C4-2B (cell line): ENCODE data around the gene ATM.

Experiments
- CTCF ChIP-seq: fragments of 450-650 bp; conservative IDR thresholded peaks from 2 replicates; pipeline ENCODE4 v1.5.1; 2017; ENCODE audit warnings: mild to moderate bottlenecking
- ZFX ChIP-seq: fragments of 450-650 bp; IDR thresholded peaks from 2 replicates; pipeline ENCODE4 v1.6.1; 2017

- TF ChIP-seq CTCF: no peak
- no peak for TF ChIP-seq ZFX
Measured at GRCh38 chr11:108228251-108228650, 5.4 kb downstream of the ATM start.
